AG09309 (cell line): ENCODE measurements around the gene CPXM1.

Experiments used
- DNase-seq: peaks from one replicate; pipeline ENCODE4 v3.0.0-alpha.2; 2010; ENCODE audit warnings: low read depth
- H3K4me3 ChIP-seq: 2 replicates; pipeline ENCODE4 v1.5.1; 2011; ENCODE audit warnings: mild to moderate bottlenecking, low read depth, low read length, moderate library complexity; ENCODE audit not compliant: control insufficient read depth
- TF ChIP-seq, protein P1 (sequence below): IDR thresholded peaks from 2 replicates; pipeline ENCODE4 v1.5.1; 2011; ENCODE audit warnings: mild to moderate bottlenecking, low read depth, low read length, inconsistent platforms; ENCODE audit not compliant: insufficient read depth, control insufficient read depth; ENCODE audit errors: missing control alignments

The CPXM1 gene

DNA sequence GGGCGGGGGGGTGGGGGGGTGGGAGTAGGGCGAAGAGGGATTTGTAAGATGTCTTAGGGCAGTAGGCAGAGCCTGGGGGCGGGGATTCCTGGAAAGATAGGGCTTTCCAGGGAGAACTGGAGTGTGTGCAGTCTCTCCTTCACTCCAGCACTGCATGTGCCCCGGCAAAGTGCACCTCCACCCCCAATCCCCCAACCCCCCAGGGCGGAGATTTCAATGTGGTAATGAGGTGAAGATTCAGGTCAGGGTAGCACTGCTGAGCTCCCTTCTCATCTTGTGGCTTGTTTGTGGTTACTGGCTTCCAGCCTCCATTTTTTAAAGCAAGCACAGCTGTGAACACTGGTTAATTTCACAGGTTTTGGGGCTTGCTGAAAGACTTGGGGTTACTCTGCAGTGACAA, 21.6 kb upstream of the CPXM1 start:
- DNase-seq: no peak
- H3K4me3 ChIP-seq: no peak overlapping the region
- TF ChIP-seq, protein P1, sequence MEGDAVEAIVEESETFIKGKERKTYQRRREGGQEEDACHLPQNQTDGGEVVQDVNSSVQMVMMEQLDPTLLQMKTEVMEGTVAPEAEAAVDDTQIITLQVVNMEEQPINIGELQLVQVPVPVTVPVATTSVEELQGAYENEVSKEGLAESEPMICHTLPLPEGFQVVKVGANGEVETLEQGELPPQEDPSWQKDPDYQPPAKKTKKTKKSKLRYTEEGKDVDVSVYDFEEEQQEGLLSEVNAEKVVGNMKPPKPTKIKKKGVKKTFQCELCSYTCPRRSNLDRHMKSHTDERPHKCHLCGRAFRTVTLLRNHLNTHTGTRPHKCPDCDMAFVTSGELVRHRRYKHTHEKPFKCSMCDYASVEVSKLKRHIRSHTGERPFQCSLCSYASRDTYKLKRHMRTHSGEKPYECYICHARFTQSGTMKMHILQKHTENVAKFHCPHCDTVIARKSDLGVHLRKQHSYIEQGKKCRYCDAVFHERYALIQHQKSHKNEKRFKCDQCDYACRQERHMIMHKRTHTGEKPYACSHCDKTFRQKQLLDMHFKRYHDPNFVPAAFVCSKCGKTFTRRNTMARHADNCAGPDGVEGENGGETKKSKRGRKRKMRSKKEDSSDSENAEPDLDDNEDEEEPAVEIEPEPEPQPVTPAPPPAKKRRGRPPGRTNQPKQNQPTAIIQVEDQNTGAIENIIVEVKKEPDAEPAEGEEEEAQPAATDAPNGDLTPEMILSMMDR: no peak

DNA sequence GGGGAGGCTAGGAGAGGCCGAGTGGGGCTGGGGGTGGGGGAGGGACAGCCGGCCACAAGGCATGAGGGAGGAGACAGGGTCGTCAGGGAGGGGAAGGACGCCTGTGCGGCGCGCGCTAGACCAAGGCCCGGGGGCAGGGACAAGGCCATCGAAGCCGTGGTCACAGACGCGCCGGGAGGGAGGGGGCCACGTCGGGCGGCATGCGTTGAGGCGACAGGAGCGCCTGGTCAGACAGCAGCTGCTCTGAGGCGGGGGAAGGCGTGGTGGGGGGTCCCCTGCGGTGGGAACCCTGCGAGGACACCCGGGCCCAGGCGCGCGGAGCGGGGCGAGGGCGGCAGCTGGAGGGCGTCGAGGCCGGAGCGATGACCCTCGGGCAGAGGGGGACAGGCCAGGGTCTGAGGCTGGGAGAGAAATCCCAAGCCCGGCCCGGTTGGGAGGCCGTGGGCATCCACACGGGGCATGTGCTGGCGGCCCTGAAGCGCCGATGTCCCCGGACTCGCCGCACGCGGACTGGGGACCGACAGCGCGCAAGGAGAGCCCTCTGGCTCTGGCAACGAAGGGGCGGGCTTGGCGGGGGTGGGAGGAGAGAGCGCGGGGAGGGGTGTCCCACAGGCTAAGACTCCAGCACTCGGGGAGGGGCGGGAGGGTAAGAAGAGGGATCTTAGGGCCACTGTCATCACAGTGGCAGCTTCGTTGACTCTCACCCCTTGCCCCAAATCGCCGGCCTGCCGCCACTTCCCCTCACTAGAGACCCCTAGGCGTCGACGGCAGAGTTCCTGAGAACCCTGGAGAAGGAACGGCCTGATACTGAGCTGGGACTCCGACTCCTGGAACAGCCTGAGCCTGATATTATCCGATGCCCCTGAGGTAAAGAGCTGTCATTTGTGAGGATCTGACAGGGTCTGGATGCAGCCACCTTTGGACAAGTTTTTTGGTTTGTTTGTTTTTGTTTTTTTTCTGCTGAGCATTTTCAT, 20.8 kb upstream of the CPXM1 start:
- no peak overlapping the region for H3K4me3 ChIP-seq
- TF ChIP-seq, protein P1: no peak
- DNase-seq: no peak

DNA sequence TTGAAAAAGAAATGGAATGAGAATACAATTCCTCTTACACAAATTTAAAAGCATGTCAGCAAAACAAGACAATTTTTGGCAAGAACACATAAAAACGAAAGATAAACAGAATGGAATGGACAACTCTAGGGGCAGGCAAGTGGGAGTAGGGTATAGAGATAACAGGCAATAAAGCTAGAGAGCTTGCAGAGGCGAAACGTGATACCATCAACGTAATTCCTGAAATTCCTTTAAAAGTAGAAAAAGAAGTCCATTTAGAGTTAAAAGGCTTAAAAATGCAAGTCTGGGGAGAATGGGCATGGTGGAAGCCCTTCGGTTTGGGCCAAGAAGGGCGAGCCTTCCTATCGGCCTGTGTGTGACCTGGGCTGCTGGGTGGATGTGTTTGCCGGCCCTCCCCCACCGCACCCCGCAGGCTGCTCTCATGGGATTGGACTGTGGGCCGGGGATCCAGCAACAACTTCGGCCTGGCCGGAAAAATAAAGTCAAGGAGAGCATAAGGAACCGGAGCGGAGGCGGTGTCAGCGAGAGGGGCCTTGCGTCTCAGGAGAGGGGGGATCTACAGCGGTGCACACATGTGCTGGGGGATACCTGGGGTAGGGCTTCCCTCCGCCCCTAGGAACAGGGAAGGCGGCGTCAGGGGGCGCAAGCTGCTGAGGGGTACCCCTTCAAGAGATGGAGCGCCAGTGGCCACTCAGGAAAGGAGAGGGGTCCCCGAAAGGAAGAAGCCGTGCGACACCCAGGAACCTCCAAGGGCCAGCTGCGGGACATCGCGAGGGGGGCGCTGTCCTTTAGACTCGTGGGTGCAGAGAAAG, 19.9 kb upstream of the CPXM1 start:
- no peak overlapping the region for H3K4me3 ChIP-seq
- DNase-seq: no peak
- TF ChIP-seq, protein P1: no peak

DNA sequence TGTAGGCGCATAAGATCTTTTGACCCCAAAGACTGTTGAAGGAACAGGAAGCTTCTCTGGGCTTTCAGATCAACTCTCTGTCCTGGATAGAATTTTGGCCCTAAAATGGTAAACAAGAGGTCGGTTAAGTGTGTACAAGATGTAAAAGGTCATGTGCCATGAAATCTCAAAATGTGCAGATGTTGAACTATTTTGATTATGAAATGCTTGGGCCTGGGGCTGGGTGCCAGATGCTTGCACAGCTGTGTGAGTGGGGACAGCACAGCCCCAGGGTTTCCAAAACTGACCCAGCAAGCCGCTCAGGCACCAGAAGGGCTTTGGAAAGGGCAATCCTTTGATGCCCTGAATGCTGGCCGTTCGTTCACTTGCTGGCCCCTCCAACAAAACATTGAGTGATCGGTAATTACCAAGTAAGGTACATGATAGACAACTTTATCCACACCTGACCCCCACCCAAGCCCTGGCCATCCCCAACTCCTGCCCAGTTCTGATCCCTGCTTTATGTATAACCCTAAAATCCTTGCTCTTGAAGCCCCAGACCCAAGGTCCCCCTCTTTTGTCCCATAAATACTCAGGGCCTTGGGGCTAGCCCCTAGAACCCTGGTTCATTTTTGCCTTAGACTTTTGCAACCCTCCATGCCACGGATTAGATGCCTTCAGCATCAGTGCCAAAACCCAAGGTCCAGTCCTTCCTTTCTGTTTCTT, 17.6 kb upstream of the CPXM1 start:
- H3K4me3 ChIP-seq: no peak overlapping the region
- DNase-seq: no peak
- TF ChIP-seq, protein P1: no peak

DNA sequence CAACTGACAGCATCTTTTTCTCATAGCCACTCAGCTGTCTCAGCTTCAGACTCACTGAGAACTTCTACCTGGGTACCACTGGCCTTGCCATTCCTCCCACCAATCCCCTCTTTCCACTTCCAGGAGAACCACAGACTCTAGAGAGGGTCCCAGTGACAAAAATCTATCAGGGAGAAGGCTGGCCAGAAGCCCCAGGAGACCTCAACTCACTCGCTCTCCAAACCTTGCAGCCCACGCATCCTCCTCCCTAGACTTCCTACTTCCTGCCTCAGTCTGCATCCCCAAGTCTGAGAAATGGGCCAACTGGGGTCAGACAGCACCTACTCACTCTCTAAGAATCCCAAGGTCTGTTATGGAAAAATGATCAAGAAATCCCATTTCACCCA, 16.9 kb upstream of the CPXM1 start:
- H3K4me3 ChIP-seq: no peak overlapping the region
- no peak for DNase-seq
- TF ChIP-seq, protein P1: no peak

DNA sequence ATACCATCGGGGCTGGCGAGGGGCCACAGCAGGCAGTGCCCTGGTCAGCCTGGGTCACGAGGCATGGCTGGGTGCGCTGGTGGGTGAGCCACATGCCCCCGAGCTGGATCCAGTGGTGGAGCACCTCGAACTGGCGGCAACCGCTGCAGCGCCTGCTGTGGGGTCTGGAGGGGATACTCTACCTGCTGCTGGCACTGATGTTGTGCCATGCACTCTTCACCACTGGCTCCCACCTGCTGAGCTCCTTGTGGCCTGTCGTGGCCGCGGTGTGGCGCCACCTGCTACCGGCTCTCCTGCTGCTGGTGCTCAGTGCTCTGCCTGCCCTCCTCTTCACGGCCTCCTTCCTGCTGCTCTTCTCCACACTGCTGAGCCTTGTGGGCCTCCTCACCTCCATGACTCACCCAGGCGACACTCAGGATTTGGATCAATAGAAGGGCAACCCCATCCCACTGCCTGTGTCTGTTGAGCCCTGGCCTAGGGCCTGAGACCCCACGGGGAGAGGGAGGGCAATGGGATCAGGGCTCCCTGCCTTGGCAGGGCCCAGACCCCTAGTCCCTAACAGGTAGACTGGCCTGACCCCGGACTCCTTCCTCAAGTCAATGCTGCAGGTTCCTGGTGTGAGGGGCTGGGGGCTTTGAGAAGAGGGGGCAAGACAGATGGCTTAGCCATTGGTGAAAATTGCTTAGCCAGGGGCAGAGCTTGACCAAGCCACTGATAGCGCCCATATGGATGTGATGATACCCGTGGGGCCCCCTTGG, 16.3 kb upstream of the CPXM1 start:
- no peak overlapping the region for H3K4me3 ChIP-seq
- TF ChIP-seq, protein P1: no peak
- DNase-seq: no peak
